Measurements from ENCODE around the gene BLVRB. TPM values are rescaled to one million over a fixed set of nuclear protein-coding genes. Genes with fewer than 3 reads are reported as not detected.

The BLVRB gene
- polyA plus RNA-seq, 1 donor: 90.8 TPM

DNA sequence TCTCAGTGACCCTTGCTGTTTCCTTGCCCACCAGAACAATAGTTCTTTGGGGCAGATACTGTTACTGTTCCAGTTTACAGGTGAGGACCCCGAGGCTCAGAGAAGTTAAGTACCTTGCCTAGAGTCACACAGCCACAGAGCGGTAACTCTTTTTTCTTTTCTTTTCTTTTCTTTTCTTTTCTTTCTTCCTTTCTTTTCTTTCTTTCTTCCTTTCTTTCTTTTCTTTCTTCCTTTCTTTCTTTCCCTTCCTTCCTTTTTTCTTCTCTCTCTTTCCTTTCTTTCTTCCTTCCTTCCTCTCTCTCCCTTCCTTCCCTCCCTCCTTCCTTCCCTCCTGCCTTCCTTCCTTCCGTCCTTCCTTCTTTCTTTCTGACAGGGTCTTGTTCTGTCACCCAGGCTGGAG is 47.5 kb downstream of the BLVRB start:
- Histone ChIP-seq H3K27me3 (ENCODE audit: control insufficient read depth, insufficient read depth, low read length) (no peaks in the 10 kb centered on the region), H3K9me3 (ENCODE audit: control insufficient read depth, low read depth, low read length) (no peaks in the 10 kb centered on the region), H3K4me1 (ENCODE audit: control insufficient read depth, insufficient read depth, low read length) (peaks cover 24% of the 10 kb centered on the region), H3K36me3 (ENCODE audit: control insufficient read depth, insufficient read depth, low read length) (peaks cover 8% of the 10 kb centered on the region), H3K4me3 (ENCODE audit: low read length) (no peak overlapping the region), H3K27ac (ENCODE audit: low read length) (peak overlapping the region; percentile 71)
- DNase-seq: no peak
- 96% methylated on average over 2 of the region's 3 CpGs for WGBS (ENCODE audit: insufficient coverage, low lambda C conversion rate)

DNA sequence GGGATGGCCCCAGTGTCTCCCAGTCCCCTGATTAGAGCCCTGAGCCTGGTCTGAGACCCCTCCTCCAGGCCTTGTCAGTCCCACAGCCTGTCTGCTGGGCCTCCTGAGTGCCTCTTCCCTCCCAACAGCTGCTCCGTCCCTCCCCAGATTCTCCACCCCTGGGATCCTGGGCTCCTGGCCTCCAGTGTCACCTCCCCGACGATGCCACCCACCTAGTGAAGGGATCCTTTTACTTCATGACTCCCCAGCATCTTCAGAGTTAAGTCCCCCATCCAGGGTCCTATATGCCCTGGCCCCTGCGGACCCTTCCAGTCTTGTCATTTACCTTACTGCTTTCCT is 47.9 kb downstream of the BLVRB start:
- Histone ChIP-seq H3K4me3 (ENCODE audit: low read length) (no peak overlapping the region), H3K27me3 (ENCODE audit: control insufficient read depth, insufficient read depth, low read length) (no peaks in the 10 kb centered on the region), H3K9me3 (ENCODE audit: control insufficient read depth, low read depth, low read length) (no peaks in the 10 kb centered on the region), H3K36me3 (ENCODE audit: control insufficient read depth, insufficient read depth, low read length) (peaks cover 4% of the 10 kb centered on the region), H3K27ac (ENCODE audit: low read length) (peak overlapping the region; percentile 71), H3K4me1 (ENCODE audit: control insufficient read depth, insufficient read depth, low read length) (peaks cover 24% of the 10 kb centered on the region)
- WGBS (ENCODE audit: insufficient coverage, low lambda C conversion rate): no CpG with 5 or more reads among the region's 4 CpGs
- no peak for DNase-seq

DNA sequence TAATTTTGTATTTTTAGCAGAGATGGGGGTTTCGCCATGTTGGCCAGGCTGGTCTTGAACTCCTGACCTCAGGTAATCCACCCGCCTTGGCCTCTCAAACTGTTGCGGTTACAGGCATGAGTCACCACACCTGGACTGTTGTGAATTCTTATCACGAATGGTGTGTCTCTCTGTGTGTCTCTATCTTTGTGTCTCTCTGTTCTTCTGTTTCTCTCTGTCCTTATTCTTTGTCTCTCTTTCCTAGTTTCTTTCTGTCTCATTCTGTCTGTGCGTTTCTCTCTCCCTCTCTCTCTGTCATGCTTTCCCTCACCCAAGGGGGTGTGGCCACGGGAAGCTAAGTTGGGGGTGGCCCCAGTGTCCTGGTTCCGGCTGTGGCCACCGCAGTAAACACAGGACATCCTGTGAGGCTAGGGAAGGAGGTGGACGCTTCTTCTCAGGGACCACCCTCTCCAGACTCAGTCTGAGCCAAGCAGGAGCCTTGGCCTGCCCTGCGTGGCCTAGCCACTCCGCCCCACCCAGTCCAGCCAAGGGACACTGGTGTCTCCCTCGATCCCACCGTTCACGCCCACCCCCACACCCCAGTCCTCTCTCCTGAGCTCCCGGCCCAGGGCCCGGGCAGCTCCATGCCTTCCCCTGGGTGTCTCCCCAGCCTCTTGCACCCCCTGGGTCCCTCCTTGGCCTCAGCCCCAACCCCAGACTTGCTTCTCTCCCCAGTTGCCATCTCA is 48.5 kb downstream of the BLVRB start:
- no peak overlapping the region for H3K4me3 ChIP-seq (ENCODE audit: low read length)
- DNase-seq: peak; percentile 42 to 61
- peak overlapping the region; percentile 71 for H3K27ac ChIP-seq (ENCODE audit: low read length)
- WGBS (ENCODE audit: insufficient coverage, low lambda C conversion rate): 24% methylated on average over 2 of the region's 16 CpGs
- H3K9me3 ChIP-seq (ENCODE audit: control insufficient read depth, low read depth, low read length): no peaks in the 10 kb centered on the region
- H3K4me1 ChIP-seq (ENCODE audit: control insufficient read depth, insufficient read depth, low read length): peaks cover 26% of the 10 kb centered on the region
- H3K27me3 ChIP-seq (ENCODE audit: control insufficient read depth, insufficient read depth, low read length): no peaks in the 10 kb centered on the region
- no peaks in the 10 kb centered on the region for H3K36me3 ChIP-seq (ENCODE audit: control insufficient read depth, insufficient read depth, low read length)

DNA sequence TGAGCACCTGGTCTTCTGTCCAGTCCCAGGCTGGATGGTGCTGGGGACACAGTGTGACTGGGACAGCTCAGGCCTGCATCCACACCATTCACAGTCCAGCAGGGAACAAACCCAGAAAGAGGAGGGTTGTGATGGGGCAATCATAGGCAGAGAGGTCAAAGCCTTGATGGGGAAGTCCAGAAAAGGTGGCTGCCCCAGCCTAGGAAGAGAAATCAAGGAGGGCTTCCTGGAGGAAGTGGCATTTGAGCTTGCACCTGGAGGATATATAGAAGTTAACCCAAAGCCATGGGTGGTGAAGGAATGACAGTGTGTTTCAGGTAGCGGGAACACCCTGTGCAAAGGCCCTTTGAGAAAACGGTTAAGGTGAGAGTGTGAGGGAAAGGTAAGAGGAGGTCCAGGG is 49.8 kb downstream of the BLVRB start:
- Histone ChIP-seq H3K27me3 (ENCODE audit: control insufficient read depth, insufficient read depth, low read length) (no peaks in the 10 kb centered on the region), H3K27ac (ENCODE audit: low read length) (no peak overlapping the region), H3K36me3 (ENCODE audit: control insufficient read depth, insufficient read depth, low read length) (no peaks in the 10 kb centered on the region), H3K9me3 (ENCODE audit: control insufficient read depth, low read depth, low read length) (no peaks in the 10 kb centered on the region), H3K4me1 (ENCODE audit: control insufficient read depth, insufficient read depth, low read length) (peaks cover 29% of the 10 kb centered on the region), H3K4me3 (ENCODE audit: low read length) (no peak overlapping the region)
- WGBS (ENCODE audit: insufficient coverage, low lambda C conversion rate): 67% methylated on average over 1 of the region's 2 CpGs
- DNase-seq: no peak

DNA sequence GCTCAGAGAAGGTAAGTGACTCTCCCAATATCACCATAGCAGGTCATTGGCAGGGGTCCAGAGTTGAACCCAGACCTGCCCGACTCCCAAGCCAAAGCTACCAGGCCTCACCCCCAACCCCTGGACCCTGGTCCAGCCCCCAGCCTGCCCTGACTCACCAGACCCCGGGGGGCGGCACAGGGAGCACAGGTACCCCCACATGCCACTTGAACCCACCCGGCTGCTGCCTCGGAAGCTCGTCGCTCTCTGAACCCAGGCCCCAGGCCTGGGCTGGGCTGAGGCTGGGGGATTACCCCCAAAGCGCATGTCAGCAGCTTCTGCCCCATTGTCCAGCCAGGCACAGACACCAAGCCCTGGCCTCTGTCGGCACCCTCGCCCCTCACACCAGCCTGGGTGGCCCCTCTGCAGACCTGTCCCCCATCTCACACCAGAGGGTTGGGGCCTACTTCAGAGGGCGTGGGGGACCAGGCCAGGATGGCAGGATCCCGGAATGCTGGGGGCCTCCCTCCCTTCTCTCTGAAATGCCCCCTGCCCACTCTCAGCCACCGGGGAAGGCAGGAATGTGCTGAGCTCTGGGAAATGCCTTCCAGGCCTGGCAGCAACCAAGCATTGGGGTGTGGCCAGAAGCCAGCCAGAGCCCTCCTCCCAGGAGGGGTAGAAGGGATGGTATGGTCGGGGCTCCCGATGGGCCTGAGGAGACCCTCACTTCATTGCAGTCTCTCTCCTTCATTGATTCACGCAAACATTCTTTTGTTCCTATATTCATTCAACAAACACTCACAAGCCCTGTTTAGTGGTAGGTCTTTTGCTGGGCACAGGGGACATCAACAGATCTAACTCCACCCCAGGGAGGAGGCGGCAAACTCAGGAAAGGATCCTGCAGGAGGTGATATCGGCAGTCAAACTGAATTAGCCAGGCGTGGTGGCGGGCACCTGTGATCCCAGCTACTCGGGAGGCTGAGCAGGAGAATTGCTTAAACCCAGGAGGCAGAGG is 50.7 kb downstream of the BLVRB start:
- no peak overlapping the region for H3K4me3 ChIP-seq (ENCODE audit: low read length)
- peaks cover 29% of the 10 kb centered on the region for H3K4me1 ChIP-seq (ENCODE audit: control insufficient read depth, insufficient read depth, low read length)
- no peak for DNase-seq
- no CpG with 5 or more reads among the region's 21 CpGs for WGBS (ENCODE audit: insufficient coverage, low lambda C conversion rate)
- no peaks in the 10 kb centered on the region for H3K36me3 ChIP-seq (ENCODE audit: control insufficient read depth, insufficient read depth, low read length)
- no peak overlapping the region for H3K27ac ChIP-seq (ENCODE audit: low read length)
- no peaks in the 10 kb centered on the region for H3K9me3 ChIP-seq (ENCODE audit: control insufficient read depth, low read depth, low read length)
- no peaks in the 10 kb centered on the region for H3K27me3 ChIP-seq (ENCODE audit: control insufficient read depth, insufficient read depth, low read length)

DNA sequence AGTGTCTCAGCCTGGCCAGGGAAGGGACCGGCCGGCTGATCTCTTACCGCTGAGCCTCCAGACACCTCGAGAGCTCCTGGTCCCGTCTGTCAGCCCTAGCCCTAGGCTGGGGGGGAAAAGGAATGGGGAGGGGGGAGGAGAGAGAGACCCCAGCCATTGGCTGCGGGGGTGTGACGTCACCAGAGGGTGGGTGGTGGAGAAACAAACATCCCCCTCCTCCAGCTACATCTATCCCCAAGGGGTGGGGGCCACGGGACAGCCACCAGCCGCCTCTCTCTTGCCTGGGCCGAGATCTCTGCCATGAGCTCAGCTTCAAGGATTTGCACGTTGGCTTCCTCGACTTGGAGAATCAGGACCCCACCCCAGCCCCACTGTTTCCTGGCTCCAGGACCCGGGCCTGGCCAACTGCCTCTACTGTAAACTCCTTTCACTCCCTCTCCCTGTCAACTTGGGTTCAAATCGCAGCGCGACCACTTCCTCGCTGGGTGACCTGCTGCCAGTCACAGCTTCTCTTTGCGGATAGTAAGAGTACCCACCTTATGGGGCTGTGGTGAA is 52.2 kb downstream of the BLVRB start, which contains the start of gene PRX:
Gene PRX (minus strand): TSS at position 88 of the 555 bp plus-strand sequence. CDS start 5,446 bp downstream, outside the sequence.
- Histone ChIP-seq H3K27me3 (ENCODE audit: control insufficient read depth, insufficient read depth, low read length) (no peaks in the 10 kb centered on the region), H3K9me3 (ENCODE audit: control insufficient read depth, low read depth, low read length) (no peaks in the 10 kb centered on the region), H3K36me3 (ENCODE audit: control insufficient read depth, insufficient read depth, low read length) (no peaks in the 10 kb centered on the region), H3K4me1 (ENCODE audit: control insufficient read depth, insufficient read depth, low read length) (peaks cover 29% of the 10 kb centered on the region), H3K4me3 (ENCODE audit: low read length) (no peak within 1 kb of the TSS), H3K27ac (ENCODE audit: low read length) (no peak within 1 kb of the TSS)
- no peak for DNase-seq
- WGBS (ENCODE audit: insufficient coverage, low lambda C conversion rate): no CpG with 5 or more reads among the region's 18 CpGs

DNA sequence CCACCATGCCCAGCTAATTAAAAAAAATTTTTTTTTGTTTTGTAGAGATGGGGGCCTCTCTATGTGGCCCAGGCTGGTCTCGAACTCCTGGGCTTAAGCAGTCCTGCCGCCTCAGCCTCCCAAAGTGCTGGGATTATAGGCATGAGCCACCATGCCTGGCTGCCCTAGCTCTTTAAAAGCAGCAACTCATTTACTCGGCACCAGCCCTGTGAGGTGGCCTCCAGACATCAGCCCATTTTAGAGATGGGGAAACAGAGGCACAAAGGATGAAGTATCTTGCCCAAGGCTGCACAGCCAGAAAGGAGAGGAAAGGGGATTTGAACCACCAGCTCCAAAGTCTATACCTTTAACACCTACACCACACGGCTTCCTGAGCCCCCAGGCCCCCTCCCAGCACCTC is 52.7 kb downstream of the BLVRB start:
- DNase-seq: no peak
- Histone ChIP-seq H3K36me3 (ENCODE audit: control insufficient read depth, insufficient read depth, low read length) (no peaks in the 10 kb centered on the region), H3K9me3 (ENCODE audit: control insufficient read depth, low read depth, low read length) (no peaks in the 10 kb centered on the region), H3K27me3 (ENCODE audit: control insufficient read depth, insufficient read depth, low read length) (no peaks in the 10 kb centered on the region), H3K27ac (ENCODE audit: low read length) (no peak overlapping the region), H3K4me3 (ENCODE audit: low read length) (no peak overlapping the region), H3K4me1 (ENCODE audit: control insufficient read depth, insufficient read depth, low read length) (peaks cover 29% of the 10 kb centered on the region)
- no CpG with 5 or more reads among the region's 4 CpGs for WGBS (ENCODE audit: insufficient coverage, low lambda C conversion rate)

DNA sequence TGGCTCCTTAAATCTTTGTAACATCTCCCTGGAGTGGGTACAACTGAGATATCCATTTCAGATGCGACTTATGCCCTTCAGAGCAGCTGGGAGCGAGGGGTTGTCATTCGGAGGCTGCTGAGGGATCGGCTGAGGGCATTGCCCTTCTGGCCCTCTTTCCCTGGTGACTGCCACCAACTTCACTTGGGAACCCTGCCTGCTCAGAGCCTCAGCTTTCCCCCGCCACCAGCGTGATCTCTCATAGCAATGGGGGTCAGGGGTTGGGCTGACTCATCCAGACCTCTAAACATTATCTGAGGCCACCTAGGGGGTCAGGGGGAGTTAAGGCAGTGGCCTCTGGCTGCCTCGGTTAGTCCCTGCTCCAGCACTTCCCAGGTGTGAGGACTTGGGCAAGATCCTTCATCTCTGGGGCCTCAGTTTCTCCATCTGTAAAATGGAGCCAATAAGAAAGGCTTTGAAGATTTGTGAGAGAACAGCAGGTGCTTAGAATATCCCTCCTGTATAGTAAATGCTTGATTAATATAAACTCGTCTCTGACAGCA is 53.5 kb downstream of the BLVRB start:
- Histone ChIP-seq H3K27ac (ENCODE audit: low read length) (no peak overlapping the region), H3K9me3 (ENCODE audit: control insufficient read depth, low read depth, low read length) (no peaks in the 10 kb centered on the region), H3K36me3 (ENCODE audit: control insufficient read depth, insufficient read depth, low read length) (no peaks in the 10 kb centered on the region), H3K4me1 (ENCODE audit: control insufficient read depth, insufficient read depth, low read length) (peaks cover 23% of the 10 kb centered on the region), H3K4me3 (ENCODE audit: low read length) (no peak overlapping the region), H3K27me3 (ENCODE audit: control insufficient read depth, insufficient read depth, low read length) (no peaks in the 10 kb centered on the region)
- no CpG with 5 or more reads among the region's 8 CpGs for WGBS (ENCODE audit: insufficient coverage, low lambda C conversion rate)
- no peak for DNase-seq

DNA sequence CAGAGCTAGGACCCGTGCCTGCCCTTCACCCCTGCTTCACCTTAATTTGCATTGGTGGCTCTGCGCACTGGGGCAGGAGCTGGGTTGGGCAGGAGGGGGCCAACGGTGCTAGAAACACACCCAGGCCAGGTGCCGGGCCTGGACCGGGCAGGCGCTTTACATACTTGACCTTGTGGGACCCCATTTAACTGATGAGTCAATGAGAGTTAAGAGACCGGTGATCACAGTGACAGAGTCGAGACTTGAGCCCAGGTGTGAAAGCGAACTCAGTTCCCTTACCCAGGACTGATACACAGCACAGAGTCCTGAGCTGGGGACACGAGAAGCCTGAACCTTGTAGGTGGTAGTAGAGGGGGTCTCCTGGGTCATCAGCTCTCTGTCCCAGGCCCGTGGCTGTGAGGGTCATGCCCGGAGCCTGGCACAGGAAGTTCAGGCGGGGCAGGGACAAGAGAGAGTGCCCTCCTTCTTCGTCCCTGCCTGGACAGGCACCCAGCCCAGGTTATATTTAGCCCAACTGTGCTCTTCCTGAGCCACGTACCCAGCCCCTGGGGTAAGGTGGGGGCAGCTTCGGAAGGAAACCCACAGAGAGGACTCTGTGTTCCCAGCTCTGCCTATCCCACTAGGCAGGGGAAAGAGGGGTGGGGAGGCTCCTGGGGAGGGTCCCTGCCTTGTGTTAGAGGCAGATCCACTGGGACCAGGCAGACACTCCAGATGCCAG is 54.3 kb downstream of the BLVRB start:
- Histone ChIP-seq H3K27ac (ENCODE audit: low read length) (no peak overlapping the region), H3K36me3 (ENCODE audit: control insufficient read depth, insufficient read depth, low read length) (no peaks in the 10 kb centered on the region)
- no CpG with 5 or more reads among the region's 16 CpGs for WGBS (ENCODE audit: insufficient coverage, low lambda C conversion rate)

DNA sequence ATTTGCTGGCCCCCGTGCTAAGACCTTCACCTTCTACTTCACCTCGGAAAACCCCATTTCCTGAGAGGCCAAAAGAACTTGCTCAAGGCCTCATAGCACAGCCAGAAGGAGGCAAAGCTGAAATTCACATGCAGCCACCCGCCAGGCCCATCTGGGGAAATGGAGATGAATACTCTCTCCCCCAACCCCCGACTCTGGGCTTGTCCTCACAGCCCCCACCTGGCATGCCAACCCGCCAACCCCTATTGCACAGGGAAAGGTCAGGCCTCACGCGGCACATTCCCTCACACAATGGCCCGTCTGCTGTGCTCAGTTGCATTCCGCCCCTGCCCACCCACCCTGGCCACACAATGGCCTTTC is 55.5 kb downstream of the BLVRB start:
- DNase-seq: no peak
- Histone ChIP-seq H3K36me3 (ENCODE audit: control insufficient read depth, insufficient read depth, low read length) (no peaks in the 10 kb centered on the region), H3K4me1 (ENCODE audit: control insufficient read depth, insufficient read depth, low read length) (peaks cover 13% of the 10 kb centered on the region), H3K9me3 (ENCODE audit: control insufficient read depth, low read depth, low read length) (no peaks in the 10 kb centered on the region), H3K27me3 (ENCODE audit: control insufficient read depth, insufficient read depth, low read length) (no peaks in the 10 kb centered on the region), H3K4me3 (ENCODE audit: low read length) (no peak overlapping the region), H3K27ac (ENCODE audit: low read length) (no peak overlapping the region)
- WGBS (ENCODE audit: insufficient coverage, low lambda C conversion rate): no CpG with 5 or more reads among the region's 9 CpGs

More for the DNA sequence above, 54.3 kb downstream of the BLVRB start:
- no peak for DNase-seq
- peaks cover 18% of the 10 kb centered on the region for H3K4me1 ChIP-seq (ENCODE audit: control insufficient read depth, insufficient read depth, low read length)
- H3K9me3 ChIP-seq (ENCODE audit: control insufficient read depth, low read depth, low read length): no peaks in the 10 kb centered on the region
- no peaks in the 10 kb centered on the region for H3K27me3 ChIP-seq (ENCODE audit: control insufficient read depth, insufficient read depth, low read length)
- H3K4me3 ChIP-seq (ENCODE audit: low read length): no peak overlapping the region
